GM12872 (cell line): ENCODE results near the gene SPACA7.

Source experiments
- TF ChIP-seq, protein P1 (sequence below): IDR thresholded peaks from 3 replicates; pipeline ENCODE4 v1.5.1; 2011; ENCODE audit warnings: low read depth, mild to moderate bottlenecking, low read length, moderate library complexity; ENCODE audit not compliant: insufficient read depth

The SPACA7 gene

DNA sequence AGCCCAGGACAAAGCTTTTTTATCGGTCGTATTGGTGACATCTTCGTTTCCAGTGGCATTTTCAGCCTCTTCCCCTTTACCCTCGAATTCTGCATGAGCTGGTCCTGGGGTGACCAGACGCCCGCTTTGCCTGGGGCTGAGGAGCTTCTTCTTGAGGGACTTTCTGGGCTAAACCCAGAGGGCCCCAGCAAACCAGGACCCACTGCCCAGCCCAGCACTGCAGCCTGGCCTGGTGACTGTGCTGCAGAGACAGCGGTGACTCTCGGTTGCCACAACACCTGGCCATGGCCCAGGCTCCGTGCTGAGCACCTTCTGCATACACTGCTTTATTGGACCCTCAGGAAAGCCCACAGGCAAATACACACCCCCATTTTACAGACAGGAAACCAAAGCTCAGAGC is 21.0 kb downstream of the SPACA7 start:
- TF ChIP-seq, protein P1, sequence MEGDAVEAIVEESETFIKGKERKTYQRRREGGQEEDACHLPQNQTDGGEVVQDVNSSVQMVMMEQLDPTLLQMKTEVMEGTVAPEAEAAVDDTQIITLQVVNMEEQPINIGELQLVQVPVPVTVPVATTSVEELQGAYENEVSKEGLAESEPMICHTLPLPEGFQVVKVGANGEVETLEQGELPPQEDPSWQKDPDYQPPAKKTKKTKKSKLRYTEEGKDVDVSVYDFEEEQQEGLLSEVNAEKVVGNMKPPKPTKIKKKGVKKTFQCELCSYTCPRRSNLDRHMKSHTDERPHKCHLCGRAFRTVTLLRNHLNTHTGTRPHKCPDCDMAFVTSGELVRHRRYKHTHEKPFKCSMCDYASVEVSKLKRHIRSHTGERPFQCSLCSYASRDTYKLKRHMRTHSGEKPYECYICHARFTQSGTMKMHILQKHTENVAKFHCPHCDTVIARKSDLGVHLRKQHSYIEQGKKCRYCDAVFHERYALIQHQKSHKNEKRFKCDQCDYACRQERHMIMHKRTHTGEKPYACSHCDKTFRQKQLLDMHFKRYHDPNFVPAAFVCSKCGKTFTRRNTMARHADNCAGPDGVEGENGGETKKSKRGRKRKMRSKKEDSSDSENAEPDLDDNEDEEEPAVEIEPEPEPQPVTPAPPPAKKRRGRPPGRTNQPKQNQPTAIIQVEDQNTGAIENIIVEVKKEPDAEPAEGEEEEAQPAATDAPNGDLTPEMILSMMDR = no peak

DNA sequence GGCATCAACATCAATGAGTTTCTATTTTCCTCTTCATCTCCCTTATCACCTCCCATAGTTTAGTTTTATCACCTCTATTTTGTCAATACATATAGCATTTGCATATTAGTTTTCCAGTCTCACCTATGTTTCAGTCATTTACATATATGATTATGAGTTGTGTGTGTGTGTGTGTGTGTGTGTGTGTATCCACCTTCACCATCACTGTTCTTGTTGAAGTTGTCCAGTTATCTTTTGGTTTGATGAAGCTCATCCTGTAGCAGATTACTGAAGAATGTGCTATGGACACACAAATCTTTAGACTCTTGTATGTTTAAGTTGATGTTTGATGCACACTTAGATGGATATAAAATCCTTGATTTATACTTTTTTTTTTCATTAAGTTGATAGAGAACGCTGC is 40.5 kb downstream of the SPACA7 start:
- TF ChIP-seq, protein P1 = no peak

DNA sequence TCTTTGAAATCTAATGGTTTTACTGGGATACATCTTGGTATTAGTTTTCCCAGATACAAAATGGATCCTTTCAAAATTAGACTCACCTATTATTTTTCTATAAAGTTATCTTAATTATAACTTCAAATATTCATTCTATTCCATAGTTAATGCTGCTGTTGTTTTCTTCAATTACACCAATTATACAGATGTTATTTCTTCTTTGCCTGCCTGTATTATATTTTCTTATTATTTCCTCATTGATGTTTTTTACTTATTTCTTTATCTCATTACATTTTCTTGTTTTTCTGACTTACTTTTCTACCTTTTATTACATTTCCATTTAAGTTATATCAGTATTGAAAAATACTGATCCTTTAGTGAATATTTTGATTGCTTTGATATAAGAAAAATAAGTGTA is 40.9 kb downstream of the SPACA7 start:
- TF ChIP-seq, protein P1 = no peak

DNA sequence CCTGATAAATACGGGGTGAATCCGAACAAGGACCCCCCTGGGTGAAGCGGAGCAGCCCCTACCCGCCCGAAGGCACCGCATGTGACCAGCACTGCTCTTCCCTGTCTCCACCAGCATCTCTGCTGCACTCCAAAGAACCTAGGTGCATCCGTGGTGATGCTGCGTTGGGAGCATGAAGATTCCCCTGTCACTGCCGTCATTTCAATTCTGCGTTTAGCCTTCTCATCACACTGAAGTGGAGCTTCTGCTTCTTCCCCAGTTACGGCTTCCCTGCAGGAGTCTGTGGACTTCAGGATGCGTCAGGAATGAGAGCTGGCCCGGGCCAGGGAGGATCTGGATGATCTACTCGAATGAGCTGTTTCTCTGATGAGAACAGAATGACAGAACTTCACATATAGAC is 47.9 kb downstream of the SPACA7 start:
- TF ChIP-seq, protein P1 = no peak

DNA sequence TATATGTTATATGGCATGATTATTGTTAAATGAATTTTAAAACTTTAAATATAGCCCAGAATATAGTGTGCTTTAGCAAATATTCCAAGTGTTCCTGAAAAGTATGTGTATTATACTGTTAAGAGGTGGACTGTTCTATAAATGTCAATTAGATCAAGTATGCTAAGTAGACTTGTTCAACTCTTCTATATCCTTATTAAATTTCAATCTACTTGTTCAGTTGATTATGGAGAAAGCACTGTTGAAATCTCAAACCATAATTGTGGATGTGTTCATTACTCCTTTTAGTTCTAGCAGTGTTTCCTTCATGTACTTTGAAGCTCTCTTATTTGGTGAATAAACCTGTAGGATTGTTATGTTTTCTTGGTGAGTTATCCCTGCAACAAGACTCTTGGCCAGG is 52.5 kb downstream of the SPACA7 start:
- TF ChIP-seq, protein P1 = no peak

DNA sequence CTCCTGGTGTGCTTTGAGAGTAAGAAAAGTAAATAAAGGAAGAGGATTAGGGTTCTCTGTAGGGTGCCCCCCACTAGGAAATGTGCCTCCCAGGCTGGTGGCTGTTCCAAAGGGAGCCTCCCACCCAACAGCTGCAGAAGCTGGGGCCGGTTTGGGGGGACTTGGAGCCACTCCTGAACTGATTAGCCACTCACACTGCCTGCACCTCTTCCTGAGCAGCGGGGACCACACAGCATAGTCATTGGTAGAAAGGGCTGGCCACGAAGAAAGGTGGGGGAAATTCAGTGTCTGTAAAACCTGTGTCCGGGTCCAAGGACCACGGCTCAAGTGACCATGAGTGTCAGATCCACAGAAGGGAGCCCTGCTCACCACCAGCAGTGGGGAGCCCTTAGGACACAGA is 55.6 kb downstream of the SPACA7 start:
- TF ChIP-seq, protein P1 = no peak

DNA sequence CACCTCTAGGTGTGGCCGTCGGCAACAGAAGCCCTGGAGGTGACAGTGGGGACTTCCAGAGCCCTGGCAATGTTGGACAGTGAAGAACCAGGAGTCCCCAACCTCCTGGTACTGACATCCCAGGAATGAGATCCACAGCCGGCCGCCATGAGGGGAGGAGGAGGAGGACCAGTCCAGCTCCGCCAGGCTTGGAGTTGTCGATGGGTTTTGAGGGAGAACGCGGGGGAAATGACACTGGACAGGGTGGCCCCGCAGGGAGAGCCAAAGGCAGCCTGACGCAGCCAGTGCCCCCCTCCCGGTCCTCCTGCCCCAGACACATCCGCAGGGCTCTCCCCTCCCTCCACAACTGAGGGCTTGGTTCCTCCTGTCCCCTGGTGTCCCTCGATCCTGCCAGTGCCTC is 57.9 kb downstream of the SPACA7 start:
- TF ChIP-seq, protein P1 = no peak
